HG02588 (cell line): Measurements from ENCODE around the gene FAM53A.
"Not testable (repeated sequence)": the region's sequence is repeated elsewhere in the genome, so short reads cannot be mapped to it uniquely, and the experiment has no call there.

Source experiments
- ATAC-seq: cut with Tn5 transposase; IDR thresholded peaks from one replicate; pipeline ENCODE4 v1.9.1; 2021; ENCODE audit warnings: mild to moderate bottlenecking, moderate library complexity; ENCODE audit not compliant: unreplicated experiment

The FAM53A gene

GRCh38 chr4:1690698-1691097 lies 6.6 kb upstream of the FAM53A start:
- no peak for ATAC-seq

- no peak for ATAC-seq
These were observed 2.4 kb upstream of the FAM53A start for GRCh38 chr4:1686440-1687036.

- no peak for ATAC-seq
These were observed 1.4 kb upstream of the FAM53A start for GRCh38 chr4:1685235-1686150.

GRCh38 chr4:1684506-1685234 lies 557 bp upstream of the FAM53A start:
- peak; percentile 2 for ATAC-seq

- no peak for ATAC-seq
These were observed 815 bp downstream of the FAM53A start for GRCh38 chr4:1683261-1683735.

GRCh38 chr4:1682860-1683259 lies 1.3 kb downstream of the FAM53A start:
- ATAC-seq, result no peak

- ATAC-seq, result no peak
These were observed 5.9 kb downstream of the FAM53A start for GRCh38 chr4:1678244-1678643.

- ATAC-seq, result no peak
These were observed 7.2 kb downstream of the FAM53A start for GRCh38 chr4:1676605-1677525.

- ATAC-seq, result no peak
These were observed 8.3 kb downstream of the FAM53A start for GRCh38 chr4:1675802-1676137.

- ATAC-seq, result no peak
These were observed 8.8 kb downstream of the FAM53A start for GRCh38 chr4:1675136-1675801.

- ATAC-seq, result no peak
These were observed 9.4 kb downstream of the FAM53A start for GRCh38 chr4:1674682-1675081.

GRCh38 chr4:1673671-1674070 lies 10.4 kb downstream of the FAM53A start:
- ATAC-seq, result no peak

GRCh38 chr4:1671011-1671410 lies 13.1 kb downstream of the FAM53A start:
- not testable (repeated sequence) for ATAC-seq

GRCh38 chr4:1670279-1670678 lies 13.8 kb downstream of the FAM53A start:
- ATAC-seq, result no peak

- no peak for ATAC-seq
These were observed 14.3 kb downstream of the FAM53A start for GRCh38 chr4:1669850-1670249.

- no peak for ATAC-seq
These were observed 14.8 kb downstream of the FAM53A start for GRCh38 chr4:1669270-1669669.

- no peak for ATAC-seq
These were observed 15.6 kb downstream of the FAM53A start for GRCh38 chr4:1668488-1668840.

- ATAC-seq, result no peak
These were observed 16.8 kb downstream of the FAM53A start for GRCh38 chr4:1667273-1667672.

- no peak for ATAC-seq
These were observed 17.7 kb downstream of the FAM53A start for GRCh38 chr4:1666391-1666790.

- no peak for ATAC-seq
These were observed 20.0 kb downstream of the FAM53A start for GRCh38 chr4:1664141-1664540.
